HS-27A (cell line): ENCODE data around the gene ATG4B.
"Not testable (repeated sequence)": the region's sequence is repeated elsewhere in the genome, so short reads cannot be mapped to it uniquely, and the experiment has no call there.

Experiments
- DNase-seq: peaks from one replicate; pipeline ENCODE4 v3.0.0-alpha.2; 2012; ENCODE audit warnings: low read depth, missing footprints

Gene ATG4B

GRCh38 chr2:241640165-241640795 lies 2.8 kb downstream of the ATG4B start:
- DNase-seq, result no peak

DNA sequence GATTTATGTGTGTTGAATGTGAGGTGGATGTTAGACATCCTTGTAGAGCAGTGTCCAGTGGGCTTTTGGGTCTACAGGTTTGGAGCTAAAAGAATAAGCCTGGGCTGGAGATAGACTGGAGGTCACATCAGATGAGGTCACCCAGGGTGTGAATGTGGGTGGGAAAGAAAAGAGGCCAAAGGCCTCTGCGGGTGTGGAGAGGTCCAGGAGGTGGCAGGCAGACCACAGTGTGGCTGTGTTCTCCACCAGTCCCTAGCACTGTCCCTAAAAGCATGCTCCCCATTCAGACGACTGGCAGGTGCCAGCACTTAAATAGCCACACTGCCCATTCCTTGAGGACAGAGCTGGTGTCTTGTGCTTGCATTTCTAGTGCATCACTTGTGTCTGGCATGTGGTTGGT lies 4.1 kb downstream of the ATG4B start:
- DNase-seq, result no peak

- no peak for DNase-seq
Measured at GRCh38 chr2:241645056-241645914, 7.8 kb downstream of the ATG4B start.

DNA sequence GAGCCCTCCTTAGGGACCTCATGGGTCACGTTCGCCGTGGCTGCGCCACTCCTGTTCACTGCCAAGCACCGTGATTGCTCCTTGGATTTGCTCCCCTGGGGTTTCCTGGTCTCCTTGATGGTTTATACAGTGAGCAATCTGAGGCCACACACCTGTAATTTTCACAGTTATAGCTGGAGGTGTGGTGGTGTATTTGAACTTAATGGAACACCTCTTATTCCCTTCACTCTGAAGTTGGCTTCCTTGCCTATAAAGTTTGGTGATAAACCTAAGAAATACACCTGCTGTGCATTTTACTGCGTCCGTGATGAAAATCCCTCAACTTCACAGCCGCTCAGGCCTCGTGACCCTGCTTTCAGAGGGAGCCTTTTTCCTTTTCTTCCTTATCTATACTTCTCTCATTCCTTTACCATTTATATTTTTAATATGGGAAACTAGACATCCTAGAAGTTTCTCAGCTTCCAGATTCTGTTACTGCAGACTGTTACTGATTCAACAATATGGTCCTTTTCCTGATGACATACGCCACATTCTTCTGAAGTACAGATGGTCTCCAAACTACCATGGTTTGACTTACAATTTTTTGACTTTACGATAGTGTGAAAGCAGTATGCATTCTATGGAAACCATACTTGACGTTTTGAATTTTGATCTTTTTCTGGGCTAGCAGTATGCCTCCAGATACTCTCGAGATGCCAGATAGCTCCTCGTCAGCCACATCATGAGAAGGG lies 8.6 kb downstream of the ATG4B start:
- DNase-seq, result no peak

- DNase-seq, result no peak
Measured at GRCh38 chr2:241648453-241648852, 11.0 kb downstream of the ATG4B start.

DNA sequence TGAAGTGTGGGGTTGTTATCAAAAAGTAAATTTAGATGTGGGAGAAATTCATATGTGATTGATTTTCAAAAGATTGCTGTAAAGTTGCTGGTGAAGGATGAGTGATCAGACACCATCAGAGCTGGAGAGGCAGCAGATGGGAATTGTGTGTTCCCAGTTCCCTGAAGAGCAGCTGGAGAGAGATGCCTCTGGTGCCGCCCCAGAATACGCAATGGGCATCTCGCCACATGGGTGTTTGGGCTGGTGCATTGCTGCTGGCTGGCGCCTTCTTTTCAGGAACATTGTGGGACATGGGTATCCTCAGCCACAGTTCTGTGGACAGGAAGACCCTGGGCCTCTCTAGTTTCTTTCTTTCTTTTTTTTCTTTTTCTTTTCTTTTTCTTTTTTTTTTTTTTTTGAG lies 11.9 kb downstream of the ATG4B start:
- no peak for DNase-seq

DNA sequence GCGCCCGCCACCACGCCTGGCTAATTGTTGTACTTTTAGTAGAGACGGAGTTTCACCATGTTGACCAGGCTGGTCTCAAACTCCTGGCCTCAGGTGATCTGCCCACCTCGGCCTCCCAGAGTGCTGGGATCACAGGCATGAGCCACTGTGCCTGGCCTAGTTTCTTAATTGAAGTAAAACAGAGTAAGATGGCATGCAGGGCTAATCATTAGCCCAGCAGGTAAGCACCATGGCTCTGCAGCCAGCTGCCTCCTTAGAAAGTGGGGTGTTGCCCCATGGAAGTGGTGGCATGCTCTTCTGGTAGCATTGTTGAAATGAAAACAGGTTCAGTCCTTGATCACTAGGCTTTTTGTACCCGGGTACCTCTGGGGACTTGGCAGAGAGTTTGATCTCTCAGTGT lies 12.4 kb downstream of the ATG4B start:
- no peak for DNase-seq

GRCh38 chr2:241652142-241652541 lies 14.6 kb downstream of the ATG4B start:
- DNase-seq, result no peak

DNA sequence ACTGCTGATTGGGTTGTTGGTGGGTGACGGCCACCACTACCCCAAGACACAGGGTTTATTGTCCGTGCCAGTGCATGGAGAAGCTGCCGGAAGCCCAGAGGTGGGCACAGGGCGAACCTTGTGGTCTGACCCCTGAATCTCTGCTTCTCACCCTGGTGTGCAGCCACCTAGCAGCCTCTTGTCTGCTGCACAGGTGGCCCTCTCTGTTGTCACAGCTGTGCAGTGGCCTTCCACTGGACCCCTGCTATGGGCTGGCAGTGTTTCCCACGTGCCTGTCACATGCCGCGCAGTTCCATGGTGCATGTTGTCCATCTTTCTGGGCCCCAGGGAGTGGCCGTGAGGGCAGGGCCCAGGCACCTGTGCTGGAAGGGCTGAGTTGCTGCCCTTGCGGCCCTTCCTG lies 15.2 kb downstream of the ATG4B start:
- DNase-seq, result no peak

GRCh38 chr2:241653210-241653750 lies 15.8 kb downstream of the ATG4B start:
- no peak for DNase-seq

GRCh38 chr2:241654551-241654950 lies 17.1 kb downstream of the ATG4B start:
- DNase-seq, result no peak

GRCh38 chr2:241655516-241656189 lies 18.2 kb downstream of the ATG4B start:
- no peak for DNase-seq

DNA sequence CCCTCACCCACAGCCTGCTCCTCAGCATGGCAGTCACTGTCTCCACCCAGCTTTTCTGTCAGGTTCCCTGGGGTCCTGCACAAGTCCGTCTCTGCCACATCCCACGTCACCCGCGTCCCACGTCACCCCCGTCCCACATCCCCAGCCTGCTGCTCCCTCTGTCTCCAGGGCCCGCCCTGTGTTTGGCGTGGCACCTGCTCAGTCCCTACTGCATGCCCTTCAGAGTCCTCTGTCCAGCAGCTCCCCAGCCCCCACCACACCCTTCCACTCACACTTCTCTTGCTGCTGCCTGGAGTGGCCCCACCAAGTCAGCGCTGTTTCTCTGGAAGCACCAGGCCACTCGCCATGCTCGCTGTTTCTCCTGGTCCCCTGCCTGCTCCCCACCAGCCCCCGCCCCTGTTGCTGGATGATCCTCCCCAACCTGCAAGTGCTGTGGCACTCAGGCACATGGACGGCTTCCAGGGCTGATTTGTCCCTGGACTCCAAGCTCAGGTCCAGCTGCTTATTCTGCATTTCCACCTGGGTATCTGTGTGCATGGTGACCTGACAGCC lies 18.8 kb downstream of the ATG4B start:
- DNase-seq, result no peak

GRCh38 chr2:241657786-241658254 lies 20.3 kb downstream of the ATG4B start:
- DNase-seq, result no peak

GRCh38 chr2:241658296-241658695 lies 20.8 kb downstream of the ATG4B start:
- no peak for DNase-seq

GRCh38 chr2:241659150-241659739 lies 21.8 kb downstream of the ATG4B start:
- no peak for DNase-seq

DNA sequence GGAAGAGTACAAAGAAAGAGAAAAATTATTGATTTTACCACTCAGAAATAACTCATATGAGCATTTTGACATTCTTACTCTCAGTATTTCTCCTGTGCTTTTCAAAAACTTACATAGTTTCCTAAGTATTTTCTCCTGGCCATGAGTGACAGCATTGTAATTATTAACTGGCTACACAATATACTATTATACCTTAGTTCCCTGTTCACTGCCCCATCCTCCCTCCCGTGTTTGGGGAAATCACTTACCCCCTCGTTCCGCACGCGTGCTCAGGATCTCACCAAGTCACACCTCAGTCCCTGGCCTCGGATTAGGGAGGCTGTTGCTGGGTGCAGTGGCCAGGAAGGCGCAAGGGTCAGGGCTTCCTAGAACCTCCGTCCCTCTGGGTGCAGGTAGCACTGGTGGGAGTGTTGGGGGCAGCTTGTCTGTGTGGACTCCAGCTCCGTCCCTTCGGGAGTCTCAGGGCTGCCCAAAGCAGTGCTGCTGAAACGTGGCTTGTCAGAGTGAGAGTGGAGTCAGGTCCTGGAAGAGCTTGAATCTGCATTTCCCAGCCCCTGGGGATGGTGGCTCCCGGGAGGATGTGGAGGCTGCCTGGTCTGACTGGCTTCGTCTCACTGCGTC lies 23.2 kb downstream of the ATG4B start:
- no peak for DNase-seq

DNA sequence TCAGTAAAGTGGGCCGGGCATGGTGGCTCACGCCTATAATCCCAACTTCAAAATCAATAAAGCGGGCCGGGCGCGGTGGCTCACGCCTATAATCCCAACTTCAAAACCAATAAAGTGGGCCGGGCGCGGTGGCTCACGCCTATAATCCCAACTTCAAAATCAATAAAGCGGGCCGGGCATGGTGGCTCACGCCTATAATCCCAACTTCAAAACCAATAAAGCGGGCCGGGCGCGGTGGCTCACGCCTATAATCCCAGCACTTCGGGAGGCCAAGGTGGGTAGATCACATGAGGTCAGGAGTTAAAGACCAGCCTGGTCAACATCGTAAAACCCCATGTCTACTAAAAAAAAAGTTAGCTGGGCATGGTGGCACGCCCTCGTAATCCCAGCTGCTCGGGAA lies 25.2 kb downstream of the ATG4B start:
- DNase-seq, result not testable (repeated sequence)

DNA sequence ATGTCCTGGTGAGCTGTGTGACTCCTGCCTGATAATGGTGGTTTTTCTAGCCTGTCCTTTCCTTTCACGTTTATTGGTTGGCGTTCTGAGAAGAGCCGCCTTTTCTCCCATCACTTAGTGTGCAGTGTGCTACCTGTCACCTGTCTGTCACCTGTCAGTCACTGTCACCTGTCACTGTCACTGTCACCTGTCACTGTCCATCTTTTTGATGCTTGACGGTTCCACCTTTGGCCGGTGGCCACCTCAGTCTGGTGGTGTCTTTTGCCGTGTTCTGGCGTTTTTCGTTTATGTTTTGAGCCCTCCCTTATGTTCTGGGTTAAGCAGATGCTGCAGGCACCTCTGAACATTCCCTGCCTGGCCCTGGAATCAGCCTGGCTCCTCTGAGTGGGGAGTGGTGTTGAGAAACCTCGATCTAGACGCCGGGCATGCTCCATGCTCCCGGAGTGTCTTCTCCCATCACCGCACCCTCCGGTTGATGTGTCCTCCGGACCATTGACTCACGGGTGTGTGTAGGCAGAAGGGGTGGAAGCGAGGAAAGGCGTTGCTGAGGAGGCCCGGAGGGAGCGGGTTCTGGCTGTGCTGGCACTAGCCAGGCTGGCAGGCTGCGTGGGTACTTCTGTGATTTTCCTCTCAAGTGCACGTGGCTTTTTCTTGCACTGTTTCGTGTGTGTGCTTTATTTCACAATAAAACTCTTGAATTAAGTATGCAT lies 28.4 kb downstream of the ATG4B start:
- DNase-seq, result no peak
